ENCODE results near the gene PPM1H. TPM values are rescaled to one million over a fixed set of nuclear protein-coding genes. Genes with fewer than 3 reads are reported as not detected.

PPM1H gene
- under 1 TPM in 1 of 2 experiments, not detected in 1; 0.07 TPM for total RNA-seq

GRCh38 chr12:62934799-62935674 is at the start of gene PPM1H:
TSS of gene PPM1H (minus strand) at chr12:62935150. CDS start at chr12:62934736, 414 bp downstream.
- H3K36me3 Mint-ChIP-seq (ENCODE audit: low read depth) = no peaks in the 10 kb centered on the region
- H3K4me3 Mint-ChIP-seq = peak within 1 kb of the TSS; percentile 71
- peaks cover 1% of the 10 kb centered on the region for H3K9me3 Mint-ChIP-seq
- H3K27me3 Mint-ChIP-seq = peaks cover 33% of the 10 kb centered on the region
- POLR2A ChIA-PET = no interaction called here
- H3K27ac Mint-ChIP-seq = no peak within 1 kb of the TSS
- TF ChIP-seq, protein P1, sequence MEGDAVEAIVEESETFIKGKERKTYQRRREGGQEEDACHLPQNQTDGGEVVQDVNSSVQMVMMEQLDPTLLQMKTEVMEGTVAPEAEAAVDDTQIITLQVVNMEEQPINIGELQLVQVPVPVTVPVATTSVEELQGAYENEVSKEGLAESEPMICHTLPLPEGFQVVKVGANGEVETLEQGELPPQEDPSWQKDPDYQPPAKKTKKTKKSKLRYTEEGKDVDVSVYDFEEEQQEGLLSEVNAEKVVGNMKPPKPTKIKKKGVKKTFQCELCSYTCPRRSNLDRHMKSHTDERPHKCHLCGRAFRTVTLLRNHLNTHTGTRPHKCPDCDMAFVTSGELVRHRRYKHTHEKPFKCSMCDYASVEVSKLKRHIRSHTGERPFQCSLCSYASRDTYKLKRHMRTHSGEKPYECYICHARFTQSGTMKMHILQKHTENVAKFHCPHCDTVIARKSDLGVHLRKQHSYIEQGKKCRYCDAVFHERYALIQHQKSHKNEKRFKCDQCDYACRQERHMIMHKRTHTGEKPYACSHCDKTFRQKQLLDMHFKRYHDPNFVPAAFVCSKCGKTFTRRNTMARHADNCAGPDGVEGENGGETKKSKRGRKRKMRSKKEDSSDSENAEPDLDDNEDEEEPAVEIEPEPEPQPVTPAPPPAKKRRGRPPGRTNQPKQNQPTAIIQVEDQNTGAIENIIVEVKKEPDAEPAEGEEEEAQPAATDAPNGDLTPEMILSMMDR (IDR thresholded peaks at IDR 0.05) = peak; percentile 43
- CTCF ChIA-PET = interaction anchor here (0.7 to 1.2 kb wide), 5 partner anchors 8 to 139 kb away, joined by 3 to 4 read pairs (median 3); no protein-coding TSS in a partner anchor
- ATAC-seq = peak; percentile 81
- intact Hi-C loops (cut with micrococcal nuclease) = no loop called here
- H3K4me1 Mint-ChIP-seq (ENCODE audit: low read depth) = peaks cover 8% of the 10 kb centered on the region
- DNase-seq = peak; percentile 42

- no peak for ATAC-seq
- TF ChIP-seq, protein P1 (IDR thresholded peaks at IDR 0.05) = no peak
- Mint-ChIP-seq H3K4me1 (ENCODE audit: low read depth) (no peaks in the 10 kb centered on the region), H3K27me3 (no peaks in the 10 kb centered on the region), H3K36me3 (ENCODE audit: low read depth) (no peaks in the 10 kb centered on the region), H3K9me3 (no peaks in the 10 kb centered on the region), H3K4me3 (no peak overlapping the region), H3K27ac (no peak overlapping the region)
- peak; percentile 1 for DNase-seq
- POLR2A ChIA-PET = no interaction called here
- intact Hi-C loops (cut with micrococcal nuclease) = no loop called here
- CTCF ChIA-PET = interaction anchor here (0.7 kb wide), 1 partner anchor 199 kb away, joined by 3 read pairs; no protein-coding TSS in a partner anchor
Measured at GRCh38 chr12:62983594-62983993, 48.6 kb upstream of the PPM1H start.

GRCh38 chr12:62978768-62979167 is 43.8 kb upstream of the PPM1H start:
- Mint-ChIP-seq H3K27me3 (no peaks in the 10 kb centered on the region), H3K4me1 (ENCODE audit: low read depth) (no peaks in the 10 kb centered on the region), H3K4me3 (no peak overlapping the region), H3K27ac (no peak overlapping the region), H3K9me3 (no peaks in the 10 kb centered on the region), H3K36me3 (ENCODE audit: low read depth) (no peaks in the 10 kb centered on the region)
- POLR2A ChIA-PET = no interaction called here
- intact Hi-C loops (cut with micrococcal nuclease) = no loop called here
- TF ChIP-seq, protein P1 (IDR thresholded peaks at IDR 0.05) = no peak
- ATAC-seq (no peak), DNase-seq (no peak)
- CTCF ChIA-PET = no interaction called here

DNA sequence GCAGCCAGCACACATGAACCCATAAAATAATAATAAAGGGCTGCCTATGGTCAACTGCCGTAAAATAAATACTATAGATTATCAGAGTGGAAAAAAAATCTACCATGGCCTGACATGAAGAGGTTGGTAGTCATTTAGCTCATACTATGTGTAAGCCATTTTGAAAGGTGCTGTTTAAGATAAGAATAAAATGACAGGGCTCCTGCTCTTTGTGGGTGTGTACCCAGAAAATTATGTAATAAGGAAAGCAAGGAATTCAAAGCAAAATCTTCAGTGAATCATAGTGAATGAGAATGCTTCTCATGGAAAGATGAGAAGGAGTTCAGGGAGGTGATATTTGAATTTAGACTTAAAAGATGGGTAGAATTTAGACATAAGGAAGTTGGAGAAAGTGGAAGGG is 42.9 kb upstream of the PPM1H start:
- Mint-ChIP-seq H3K27me3 (no peaks in the 10 kb centered on the region), H3K27ac (no peak overlapping the region), H3K9me3 (no peaks in the 10 kb centered on the region), H3K4me3 (no peak overlapping the region), H3K4me1 (ENCODE audit: low read depth) (no peaks in the 10 kb centered on the region), H3K36me3 (ENCODE audit: low read depth) (no peaks in the 10 kb centered on the region)
- no peak for ATAC-seq
- TF ChIP-seq, protein P1 (IDR thresholded peaks at IDR 0.05) = no peak
- no peak for DNase-seq
- ChIA-PET CTCF (no interaction called here), POLR2A (no interaction called here)
- intact Hi-C loops (cut with micrococcal nuclease) = no loop called here

DNA sequence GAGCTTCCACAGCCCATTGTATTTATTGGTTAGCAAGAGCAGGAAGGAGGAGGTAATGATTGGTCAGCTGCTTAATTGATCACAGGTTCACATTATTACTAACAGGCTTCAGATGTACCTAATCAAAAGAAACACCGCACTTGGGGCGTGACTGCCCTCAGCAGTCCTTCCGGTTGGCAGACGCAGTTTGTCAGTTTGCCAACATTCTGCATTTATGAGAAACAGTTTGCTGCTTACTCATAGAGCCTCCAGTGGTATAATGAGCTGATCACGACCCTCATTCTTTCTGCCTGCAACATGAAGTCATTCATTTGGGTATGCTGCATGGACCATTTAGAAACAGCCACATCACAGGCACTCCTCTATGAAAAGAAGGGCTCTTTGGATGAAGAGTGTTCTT is 42.5 kb upstream of the PPM1H start:
- no peaks in the 10 kb centered on the region for H3K27me3 Mint-ChIP-seq
- H3K36me3 Mint-ChIP-seq (ENCODE audit: low read depth) = no peaks in the 10 kb centered on the region
- H3K9me3 Mint-ChIP-seq = no peaks in the 10 kb centered on the region
- POLR2A ChIA-PET = no interaction called here
- TF ChIP-seq, protein P1 (IDR thresholded peaks at IDR 0.05) = no peak
- no peak overlapping the region for H3K27ac Mint-ChIP-seq
- intact Hi-C loops (cut with micrococcal nuclease) = no loop called here
- CTCF ChIA-PET = no interaction called here
- DNase-seq = no peak
- ATAC-seq = no peak
- H3K4me3 Mint-ChIP-seq = no peak overlapping the region
- no peaks in the 10 kb centered on the region for H3K4me1 Mint-ChIP-seq (ENCODE audit: low read depth)

Data from activated CD8-positive, alpha-beta T cell treated with anti-CD3 and anti-CD28 coated beads for 36 hours (primary cell).